OCI-LY3 (cell line): Measurements from ENCODE around the gene PAFAH1B2.

Experiments
- CTCF ChIP-seq: fragments of 200-600, 300-600 bp; sonication (generic); IDR thresholded peaks from 2 replicates; pipeline ENCODE4 v1.5.1; 2014; ENCODE audit warnings: antibody characterized with exemption, low read length, low read depth
- EZH2phosphoT487 ChIP-seq: fragments of 200-600 bp; shearing (Covaris generic); IDR thresholded peaks from 2 replicates; pipeline ENCODE4 v1.6.1; 2018; ENCODE audit warnings: antibody characterized with exemption, mixed run types, low read depth

GRCh38 chr11:117202386-117203068 lies 58.4 kb downstream of the PAFAH1B2 start:
- TF ChIP-seq CTCF (no peak), EZH2phosphoT487 (no peak)
